Endothelial cell of umbilical vein (primary cell): Measurements from ENCODE around the gene ADCY3. TPM values are rescaled to one million over a fixed set of nuclear protein-coding genes. Genes with fewer than 3 reads are reported as not detected.

ENCODE experiments used
- BruUV-seq: library from RNA; stranded (reverse); fragments of 400-500 nt; replicated peaks from 2 replicates; lab custom pipeline; 2021; lab: Mats Ljungman, UMichigan
- CTCF ChIA-PET: fragments of 300-600, 350-600 bp; sonication (Branson Sonifier 250); formaldehyde crosslinking; loops from one replicate; lab custom pipeline; 2021; ENCODE audit warnings: antibody characterized with exemption, inconsistent platforms; lab: Charles Lee
- POLR2A ChIA-PET: fragments of 300-600, 350-600 bp; sonication (Branson Sonifier 250); formaldehyde crosslinking; loops from one replicate; lab custom pipeline; 2021; ENCODE audit warnings: antibody characterized with exemption, inconsistent platforms; lab: Charles Lee
- DNase-seq: peaks from one replicate; pipeline ENCODE4 v3.0.0-alpha.2; 2011; ENCODE audit warnings: low read depth, low spot score
- FAIRE-seq: peaks from 2 replicates; lab custom pipeline; 2011; peaks lifted over from hg19 to GRCh38; lab: Jason Lieb, UNC
- H2AFZ ChIP-seq: 2 replicates; pipeline ENCODE4 v1.6.0; 2012; ENCODE audit warnings: low read depth, low read length, control low read depth, inconsistent platforms
- H3K27ac ChIP-seq: 2 replicates; pipeline ENCODE4 v1.5.1; 2011; ENCODE audit warnings: low read depth, mild to moderate bottlenecking, control low read depth, low read length, moderate library complexity; ENCODE audit not compliant: insufficient read depth
- H3K27me3 ChIP-seq, 2 experiments: 2 replicates each; pipeline versions ENCODE4 v1.6.0 to v1.6.1; 2011; ENCODE audit warnings: low read length in 2 of 2, mixed read lengths in 1 of 2; ENCODE audit not compliant: control insufficient read depth in 2 of 2, insufficient read depth in 2 of 2
- H3K36me3 ChIP-seq, 2 experiments: 2 replicates in 1 of 2; 3 replicates in 1 of 2; pipeline ENCODE4 v1.5.1; 2011; ENCODE audit warnings: low read length in 2 of 2, mild to moderate bottlenecking in 1 of 2, moderate library complexity in 1 of 2; ENCODE audit not compliant: control insufficient read depth in 2 of 2, insufficient read depth in 2 of 2; ENCODE audit errors: extremely low read depth in 1 of 2
- H3K4me1 ChIP-seq: 3 replicates; pipeline ENCODE4 v1.5.1; 2011; ENCODE audit warnings: mild to moderate bottlenecking, low read length; ENCODE audit not compliant: control insufficient read depth, insufficient read depth; ENCODE audit errors: extremely low read depth
- H3K4me2 ChIP-seq: 2 replicates; pipeline ENCODE4 v1.6.1; 2011; ENCODE audit warnings: low read length, control low read depth, mixed read lengths; ENCODE audit not compliant: insufficient read depth
- H3K4me3 ChIP-seq, 3 experiments: fragments of 200-600 bp in 1 of 3; sonication (generic), shearing (Covaris generic) in 1 of 3; replicated peaks in 1 of 3; 2 replicates each; pipeline ENCODE4 v1.5.1; 2011 to 2016; ENCODE audit warnings: control low read depth in 3 of 3, low read length in 3 of 3, mild to moderate bottlenecking in 2 of 3, inconsistent platforms in 1 of 3, low read depth in 1 of 3, moderate library complexity in 1 of 3; ENCODE audit not compliant: insufficient read depth in 1 of 3
- H3K79me2 ChIP-seq: 2 replicates; pipeline ENCODE4 v1.6.0; 2012; ENCODE audit warnings: low read length, inconsistent platforms; ENCODE audit not compliant: control insufficient read depth, insufficient read depth
- H3K9ac ChIP-seq: replicated peaks from 2 replicates; pipeline ENCODE3; 2011; ENCODE audit warnings: low read length, control low read depth; ENCODE audit not compliant: insufficient read depth; ENCODE audit errors: extremely low read depth
- H3K9me1 ChIP-seq: replicated peaks from 3 replicates; pipeline ENCODE4 v1.6.0; 2011; ENCODE audit warnings: mild to moderate bottlenecking, low read length; ENCODE audit not compliant: control insufficient read depth, insufficient read depth; ENCODE audit errors: extremely low read depth
- H3K9me3 ChIP-seq: replicated peaks from 2 replicates; pipeline ENCODE4 v1.5.1; 2012; ENCODE audit warnings: low read length, inconsistent platforms; ENCODE audit not compliant: control insufficient read depth, insufficient read depth
- H4K20me1 ChIP-seq: replicated peaks from 2 replicates; pipeline ENCODE3; 2011; ENCODE audit warnings: mild to moderate bottlenecking, low read length; ENCODE audit not compliant: control insufficient read depth, insufficient read depth; ENCODE audit errors: extremely low read depth
- CTCF ChIP-seq, 2 donors: IDR thresholded peaks; 1 replicate in 1 of 2; 2 replicates in 1 of 2; pipeline ENCODE4 v1.5.1; 2011; ENCODE audit warnings: low read length in 2 of 2, mild to moderate bottlenecking in 2 of 2, moderate library complexity in 2 of 2, control low read depth in 1 of 2, inconsistent platforms in 1 of 2, low read depth in 1 of 2; ENCODE audit not compliant: insufficient read depth in 1 of 2; ENCODE audit errors: extremely low read depth in 1 of 2
- EZH2 ChIP-seq: IDR thresholded peaks from 2 replicates; pipeline ENCODE4 v1.6.1; 2012; ENCODE audit warnings: borderline replicate concordance, low read depth, mild to moderate bottlenecking, moderate library complexity, low read length, inconsistent platforms; ENCODE audit not compliant: severe bottlenecking
- FOS ChIP-seq: IDR thresholded peaks from 2 replicates; pipeline ENCODE4 v1.6.1; 2011; ENCODE audit warnings: mild to moderate bottlenecking, low read length, moderate library complexity, borderline replicate concordance; ENCODE audit not compliant: insufficient read depth
- GATA2 ChIP-seq: IDR thresholded peaks from 2 replicates; pipeline ENCODE4 v1.7.0; 2011; ENCODE audit warnings: low read depth, mild to moderate bottlenecking, moderate library complexity, mixed read lengths, low read length; ENCODE audit not compliant: insufficient read length, insufficient read depth
- JUN ChIP-seq: IDR thresholded peaks from 2 replicates; pipeline ENCODE4 v1.6.1; 2011; ENCODE audit warnings: borderline replicate concordance, low read depth; ENCODE audit not compliant: insufficient read length, insufficient read depth
- MYC ChIP-seq: IDR thresholded peaks from one replicate; pipeline ENCODE4 v1.6.1; 2011; ENCODE audit warnings: mild to moderate bottlenecking, low read depth, low read length
- POLR2A ChIP-seq: IDR thresholded peaks from 2 replicates; pipeline ENCODE4 v1.6.1; 2012; ENCODE audit warnings: low read depth, mild to moderate bottlenecking, control low read depth, low read length
- POLR2AphosphoS5 ChIP-seq: IDR thresholded peaks from 2 replicates; pipeline ENCODE4 v1.6.1; 2012; ENCODE audit warnings: low read depth, mild to moderate bottlenecking, control low read depth, low read length, moderate library complexity; ENCODE audit not compliant: insufficient read depth
- dilution Hi-C: fragments of 300-500 bp; cut with MboI; formaldehyde crosslinking; loops from one replicate; pipeline ENCODE4 v1.15.0; 2019; ENCODE audit warnings: low sequenced_read_pairs; ENCODE audit not compliant: extremely low pct_ligation_motif_present
- intact Hi-C: fragments of 100-400 bp; cut with micrococcal nuclease; formaldehyde crosslinking; loops from one replicate; pipeline ENCODE4 v1.10.0; 2022
- polyA plus RNA-seq, 4 experiments: library from polyadenylated mRNA; depleted of rRNA in 3 of 4; stranded (reverse) in 3 of 4; unstranded in 1 of 4; fragments of >200 nt; gene quantifications; 2 replicates each; pipeline versions ENCODE4 v1.2.1 to v1.2.3, GENCODE V29; 2011 to 2012; ENCODE audit warnings: missing spikeins in 1 of 4
- total RNA-seq: library from RNA; stranded (reverse); gene quantifications from 2 replicates; pipeline ENCODE4 v1.2.3, GENCODE V29; 2021
- TF ChIP-seq, protein P1 (sequence below): IDR thresholded peaks from 2 replicates; pipeline ENCODE4 v1.6.1; 2011; ENCODE audit not compliant: insufficient read depth, insufficient read length

ADCY3 gene
- total and polyA plus RNA-seq, 2 donors (not counting 3 experiments of a cell fraction or from before 2014, with no cell fraction given) = 54.0 to 61.3 TPM

DNA sequence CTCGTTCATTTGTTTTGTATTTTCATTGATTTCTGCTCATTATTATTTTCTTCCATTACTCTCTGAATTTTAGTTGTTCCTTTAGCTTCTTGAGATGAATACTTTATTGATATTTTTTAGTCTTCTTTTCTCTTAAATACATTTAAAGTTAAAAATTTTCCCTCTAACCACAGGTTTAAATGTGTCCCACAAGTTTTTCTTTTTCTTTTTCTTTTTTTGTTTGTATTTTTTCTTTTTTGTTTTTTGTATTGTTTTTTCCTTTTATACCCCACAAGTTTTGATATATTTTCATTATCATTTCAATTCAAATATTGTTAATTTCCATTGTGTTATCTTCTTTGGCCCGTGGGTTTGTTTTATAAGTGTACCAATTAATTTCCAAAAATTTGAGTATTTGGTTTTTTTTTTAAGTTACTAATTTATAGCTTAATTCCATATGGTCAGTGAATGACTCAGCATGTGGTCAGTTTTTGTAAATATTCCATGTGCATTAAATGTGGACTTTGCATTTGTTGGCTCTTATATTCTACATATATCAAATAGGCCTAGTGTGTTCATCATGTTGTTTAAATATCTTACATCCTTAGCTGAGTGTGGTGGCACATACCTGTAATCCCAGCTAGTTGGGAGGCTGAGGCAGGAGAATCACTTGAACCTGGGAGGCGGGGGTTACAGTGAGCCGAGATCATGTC lies 110.6 kb downstream of the ADCY3 start:
- H3K27me3 ChIP-seq = no peaks in the 10 kb centered on the region
- dilution Hi-C loops = no loop called here
- H4K20me1 ChIP-seq = no peaks in the 10 kb centered on the region
- peaks cover 6% of the 10 kb centered on the region for H3K4me1 ChIP-seq
- H3K4me3 ChIP-seq = no peak overlapping the region
- intact Hi-C loops = loop anchor here (2.0 kb wide), 1 partner anchor 15 kb away; no protein-coding TSS in a partner anchor
- DNase-seq (no peak), FAIRE-seq (no peak)
- ChIA-PET POLR2A (no interaction called here), CTCF (interaction anchor here (0.9 to 1.9 kb wide), 7 partner anchors 9 to 196 kb away, joined by 3 to 7 read pairs (median 4); partner anchors contain the start of genes CENPO and PTRHD1)
- no peaks in the 10 kb centered on the region for H3K9me3 ChIP-seq
- no peak overlapping the region for H2AFZ ChIP-seq
- no peak for TF ChIP-seq JUN
- no peak for TF ChIP-seq CTCF (IDR thresholded peaks at IDR 0.05; ENCODE audit: extremely low read depth in 1 of 2, insufficient read depth in 1 of 2, low read depth in 1 of 2, low read length in 2 of 2)
- peak; percentile 39 for TF ChIP-seq FOS
- TF ChIP-seq GATA2 = no peak
- no peak overlapping the region for H3K27ac ChIP-seq
- no peaks in the 10 kb centered on the region for H3K36me3 ChIP-seq
- H3K79me2 ChIP-seq = peaks cover 80% of the 10 kb centered on the region
- no peaks in the 10 kb centered on the region for H3K9me1 ChIP-seq
- H3K4me2 ChIP-seq = no peak overlapping the region
- no peak overlapping the region for H3K9ac ChIP-seq
- BruUV-seq = no TSS peak

GRCh38 chr2:24806661-24807036 lies 113.4 kb downstream of the ADCY3 start:
- intact Hi-C loops = no loop called here
- FAIRE-seq (no peak), DNase-seq (no peak)
- Histone ChIP-seq H3K9ac (no peak overlapping the region), H3K4me2 (no peak overlapping the region), H3K9me1 (no peaks in the 10 kb centered on the region), H3K27ac (no peak overlapping the region), H4K20me1 (no peaks in the 10 kb centered on the region), H3K4me1 (peaks cover 6% of the 10 kb centered on the region), H3K9me3 (no peaks in the 10 kb centered on the region), H2AFZ (no peak overlapping the region), H3K36me3 (no peaks in the 10 kb centered on the region), H3K79me2 (peaks cover 58% of the 10 kb centered on the region), H3K4me3 (no peak overlapping the region), H3K27me3 (no peaks in the 10 kb centered on the region)
- POLR2A ChIA-PET = no interaction called here
- dilution Hi-C loops = no loop called here
- BruUV-seq = no TSS peak
- CTCF ChIA-PET = no interaction called here
- TF ChIP-seq, protein P1, sequence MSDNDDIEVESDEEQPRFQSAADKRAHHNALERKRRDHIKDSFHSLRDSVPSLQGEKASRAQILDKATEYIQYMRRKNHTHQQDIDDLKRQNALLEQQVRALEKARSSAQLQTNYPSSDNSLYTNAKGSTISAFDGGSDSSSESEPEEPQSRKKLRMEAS = no peak
- TF ChIP-seq EZH2 = no peak
- no peak for TF ChIP-seq MYC
- no peak for TF ChIP-seq JUN
- TF ChIP-seq POLR2A = no peak
- TF ChIP-seq POLR2AphosphoS5 = no peak
- TF ChIP-seq FOS = no peak
- no peak for TF ChIP-seq GATA2
- TF ChIP-seq CTCF (IDR thresholded peaks at IDR 0.05; ENCODE audit: extremely low read depth in 1 of 2, insufficient read depth in 1 of 2, low read depth in 1 of 2, low read length in 2 of 2) = no peak
